ENCODE results near the gene ITGAV.

Gene ITGAV

GRCh38 chr2:186716004-186716403 lies 126.1 kb downstream of the ITGAV start:
- Histone ChIP-seq H3K27me3 (ENCODE audit: control insufficient read depth in 1 of 2, insufficient read depth in 2 of 2, low read length in 2 of 2) (no peaks in the 10 kb centered on the region), H3K4me1 (ENCODE audit: control insufficient read depth, insufficient read depth, low read length) (no peaks in the 10 kb centered on the region), H3K4me3 (ENCODE audit: low read length in 2 of 2) (no peak overlapping the region), H3K9me3 (ENCODE audit: control insufficient read depth in 2 of 2, low read length in 2 of 2) (no peaks in the 10 kb centered on the region), H3K9ac (ENCODE audit: low read length in 2 of 2) (no peak overlapping the region), H3K36me3 (ENCODE audit: control insufficient read depth in 2 of 2, insufficient read depth in 2 of 2, low read length in 2 of 2) (no peaks in the 10 kb centered on the region), H3K27ac (ENCODE audit: low read length) (no peak overlapping the region)

GRCh38 chr2:186716899-186717298 lies 127.0 kb downstream of the ITGAV start:
- Histone ChIP-seq H3K36me3 (ENCODE audit: control insufficient read depth in 2 of 2, insufficient read depth in 2 of 2, low read length in 2 of 2) (no peaks in the 10 kb centered on the region), H3K9me3 (ENCODE audit: control insufficient read depth in 2 of 2, low read length in 2 of 2) (no peaks in the 10 kb centered on the region), H3K27ac (ENCODE audit: low read length) (no peak overlapping the region), H3K4me1 (ENCODE audit: control insufficient read depth, insufficient read depth, low read length) (no peaks in the 10 kb centered on the region), H3K4me3 (ENCODE audit: low read length in 2 of 2) (no peak overlapping the region), H3K9ac (ENCODE audit: low read length in 2 of 2) (no peak overlapping the region), H3K27me3 (ENCODE audit: control insufficient read depth in 1 of 2, insufficient read depth in 2 of 2, low read length in 2 of 2) (no peaks in the 10 kb centered on the region)

- H3K4me3 ChIP-seq (ENCODE audit: low read length in 2 of 2) = no peak overlapping the region
- no peaks in the 10 kb centered on the region for H3K4me1 ChIP-seq (ENCODE audit: control insufficient read depth, insufficient read depth, low read length)
- H3K9me3 ChIP-seq (ENCODE audit: control insufficient read depth in 2 of 2, low read length in 2 of 2) = no peaks in the 10 kb centered on the region
- no peak overlapping the region for H3K27ac ChIP-seq (ENCODE audit: low read length)
- no peak overlapping the region for H3K9ac ChIP-seq (ENCODE audit: low read length in 2 of 2)
- no peaks in the 10 kb centered on the region for H3K27me3 ChIP-seq (ENCODE audit: control insufficient read depth in 1 of 2, insufficient read depth in 2 of 2, low read length in 2 of 2)
- H3K36me3 ChIP-seq (ENCODE audit: control insufficient read depth in 2 of 2, insufficient read depth in 2 of 2, low read length in 2 of 2) = no peaks in the 10 kb centered on the region
These were observed 127.6 kb downstream of the ITGAV start for GRCh38 chr2:186717320-186718007.

GRCh38 chr2:186718122-186718521 lies 128.3 kb downstream of the ITGAV start:
- H3K9ac ChIP-seq (ENCODE audit: low read length in 2 of 2) = no peak overlapping the region
- no peak overlapping the region for H3K4me3 ChIP-seq (ENCODE audit: low read length in 2 of 2)
- H3K4me1 ChIP-seq (ENCODE audit: control insufficient read depth, insufficient read depth, low read length) = no peaks in the 10 kb centered on the region
- H3K27ac ChIP-seq (ENCODE audit: low read length) = no peak overlapping the region
- no peaks in the 10 kb centered on the region for H3K9me3 ChIP-seq (ENCODE audit: control insufficient read depth in 2 of 2, low read length in 2 of 2)
- H3K36me3 ChIP-seq (ENCODE audit: control insufficient read depth in 2 of 2, insufficient read depth in 2 of 2, low read length in 2 of 2) = no peaks in the 10 kb centered on the region
- no peaks in the 10 kb centered on the region for H3K27me3 ChIP-seq (ENCODE audit: control insufficient read depth in 1 of 2, insufficient read depth in 2 of 2, low read length in 2 of 2)

- Histone ChIP-seq H3K36me3 (ENCODE audit: control insufficient read depth in 2 of 2, insufficient read depth in 2 of 2, low read length in 2 of 2) (no peaks in the 10 kb centered on the region), H3K27me3 (ENCODE audit: control insufficient read depth in 1 of 2, insufficient read depth in 2 of 2, low read length in 2 of 2) (no peaks in the 10 kb centered on the region), H3K9ac (ENCODE audit: low read length in 2 of 2) (no peak overlapping the region), H3K4me3 (ENCODE audit: low read length in 2 of 2) (no peak overlapping the region), H3K27ac (ENCODE audit: low read length) (no peak overlapping the region), H3K4me1 (ENCODE audit: control insufficient read depth, insufficient read depth, low read length) (no peaks in the 10 kb centered on the region), H3K9me3 (ENCODE audit: control insufficient read depth in 2 of 2, low read length in 2 of 2) (no peaks in the 10 kb centered on the region)
These were observed 129.0 kb downstream of the ITGAV start for GRCh38 chr2:186718903-186719302.

GRCh38 chr2:186721956-186722355 lies 132.1 kb downstream of the ITGAV start:
- Histone ChIP-seq H3K4me1 (ENCODE audit: control insufficient read depth, insufficient read depth, low read length) (no peaks in the 10 kb centered on the region), H3K9me3 (ENCODE audit: control insufficient read depth in 2 of 2, low read length in 2 of 2) (no peaks in the 10 kb centered on the region), H3K27me3 (ENCODE audit: control insufficient read depth in 1 of 2, insufficient read depth in 2 of 2, low read length in 2 of 2) (no peaks in the 10 kb centered on the region), H3K4me3 (ENCODE audit: low read length in 2 of 2) (no peak overlapping the region), H3K27ac (ENCODE audit: low read length) (no peak overlapping the region), H3K9ac (ENCODE audit: low read length in 2 of 2) (no peak overlapping the region), H3K36me3 (ENCODE audit: control insufficient read depth in 2 of 2, insufficient read depth in 2 of 2, low read length in 2 of 2) (no peaks in the 10 kb centered on the region)

GRCh38 chr2:186724736-186725135 lies 134.9 kb downstream of the ITGAV start:
- H3K9me3 ChIP-seq (ENCODE audit: control insufficient read depth in 2 of 2, low read length in 2 of 2) = no peaks in the 10 kb centered on the region
- H3K27ac ChIP-seq (ENCODE audit: low read length) = no peak overlapping the region
- H3K27me3 ChIP-seq (ENCODE audit: control insufficient read depth in 1 of 2, insufficient read depth in 2 of 2, low read length in 2 of 2) = no peaks in the 10 kb centered on the region
- no peaks in the 10 kb centered on the region for H3K4me1 ChIP-seq (ENCODE audit: control insufficient read depth, insufficient read depth, low read length)
- H3K9ac ChIP-seq (ENCODE audit: low read length in 2 of 2) = no peak overlapping the region
- H3K4me3 ChIP-seq (ENCODE audit: low read length in 2 of 2) = no peak overlapping the region
- H3K36me3 ChIP-seq (ENCODE audit: control insufficient read depth in 2 of 2, insufficient read depth in 2 of 2, low read length in 2 of 2) = no peaks in the 10 kb centered on the region

- Histone ChIP-seq H3K27me3 (ENCODE audit: control insufficient read depth in 1 of 2, insufficient read depth in 2 of 2, low read length in 2 of 2) (no peaks in the 10 kb centered on the region), H3K4me3 (ENCODE audit: low read length in 2 of 2) (no peak overlapping the region), H3K4me1 (ENCODE audit: control insufficient read depth, insufficient read depth, low read length) (no peaks in the 10 kb centered on the region), H3K9me3 (ENCODE audit: control insufficient read depth in 2 of 2, low read length in 2 of 2) (no peaks in the 10 kb centered on the region), H3K9ac (ENCODE audit: low read length in 2 of 2) (no peak overlapping the region), H3K36me3 (ENCODE audit: control insufficient read depth in 2 of 2, insufficient read depth in 2 of 2, low read length in 2 of 2) (no peaks in the 10 kb centered on the region), H3K27ac (ENCODE audit: low read length) (no peak overlapping the region)
These were observed 135.9 kb downstream of the ITGAV start for GRCh38 chr2:186725783-186726182.

GRCh38 chr2:186726938-186727337 lies 137.1 kb downstream of the ITGAV start:
- no peaks in the 10 kb centered on the region for H3K9me3 ChIP-seq (ENCODE audit: control insufficient read depth in 2 of 2, low read length in 2 of 2)
- no peaks in the 10 kb centered on the region for H3K27me3 ChIP-seq (ENCODE audit: control insufficient read depth in 1 of 2, insufficient read depth in 2 of 2, low read length in 2 of 2)
- no peak overlapping the region for H3K27ac ChIP-seq (ENCODE audit: low read length)
- H3K4me1 ChIP-seq (ENCODE audit: control insufficient read depth, insufficient read depth, low read length) = no peaks in the 10 kb centered on the region
- H3K4me3 ChIP-seq (ENCODE audit: low read length in 2 of 2) = no peak overlapping the region
- H3K9ac ChIP-seq (ENCODE audit: low read length in 2 of 2) = no peak overlapping the region
- H3K36me3 ChIP-seq (ENCODE audit: control insufficient read depth in 2 of 2, insufficient read depth in 2 of 2, low read length in 2 of 2) = no peaks in the 10 kb centered on the region

GRCh38 chr2:186728631-186729030 lies 138.8 kb downstream of the ITGAV start:
- H3K27ac ChIP-seq (ENCODE audit: low read length) = no peak overlapping the region
- H3K9ac ChIP-seq (ENCODE audit: low read length in 2 of 2) = no peak overlapping the region
- H3K4me1 ChIP-seq (ENCODE audit: control insufficient read depth, insufficient read depth, low read length) = no peaks in the 10 kb centered on the region
- H3K9me3 ChIP-seq (ENCODE audit: control insufficient read depth in 2 of 2, low read length in 2 of 2) = no peaks in the 10 kb centered on the region
- H3K4me3 ChIP-seq (ENCODE audit: low read length in 2 of 2) = no peak overlapping the region
- no peaks in the 10 kb centered on the region for H3K36me3 ChIP-seq (ENCODE audit: control insufficient read depth in 2 of 2, insufficient read depth in 2 of 2, low read length in 2 of 2)
- no peaks in the 10 kb centered on the region for H3K27me3 ChIP-seq (ENCODE audit: control insufficient read depth in 1 of 2, insufficient read depth in 2 of 2, low read length in 2 of 2)

Measured in stomach smooth muscle (tissue), 2 donors.